Dendritic cell treated with granulocyte-macrophage colony-stimulating factor and Interleukin-4, amounts not matched to agents 40 ng/mL and 50 ng/mL, for 4 days (primary cell): Measurements from ENCODE around the gene LRRC51.
"Not testable (repeated sequence)": the region's sequence is repeated elsewhere in the genome, so short reads cannot be mapped to it uniquely, and the experiment has no call there.

Experiments used
- H3K27ac Mint-ChIP-seq: one replicate; pipeline ENCODE4 v1.8.0; 2022; ENCODE audit warnings: mild to moderate bottlenecking, mixed read lengths
- H3K27me3 Mint-ChIP-seq: one replicate; pipeline ENCODE4 v1.8.0; 2022; ENCODE audit warnings: mild to moderate bottlenecking, mixed read lengths
- H3K36me3 Mint-ChIP-seq: one replicate; pipeline ENCODE4 v1.8.0; 2022; ENCODE audit warnings: low read depth, mixed read lengths
- H3K4me1 Mint-ChIP-seq: one replicate; pipeline ENCODE4 v1.8.0; 2022; ENCODE audit warnings: low read depth, mixed read lengths
- H3K4me3 Mint-ChIP-seq: one replicate; pipeline ENCODE4 v1.8.0; 2022; ENCODE audit warnings: mild to moderate bottlenecking, moderate library complexity, mixed read lengths
- H3K9me3 Mint-ChIP-seq: one replicate; pipeline ENCODE4 v1.8.0; 2022; ENCODE audit warnings: mixed read lengths
- intact Hi-C: fragments of 100-400 bp; cut with micrococcal nuclease; formaldehyde crosslinking; loops from one replicate; pipeline ENCODE4 v1.15.0; 2022

The LRRC51 gene

DNA sequence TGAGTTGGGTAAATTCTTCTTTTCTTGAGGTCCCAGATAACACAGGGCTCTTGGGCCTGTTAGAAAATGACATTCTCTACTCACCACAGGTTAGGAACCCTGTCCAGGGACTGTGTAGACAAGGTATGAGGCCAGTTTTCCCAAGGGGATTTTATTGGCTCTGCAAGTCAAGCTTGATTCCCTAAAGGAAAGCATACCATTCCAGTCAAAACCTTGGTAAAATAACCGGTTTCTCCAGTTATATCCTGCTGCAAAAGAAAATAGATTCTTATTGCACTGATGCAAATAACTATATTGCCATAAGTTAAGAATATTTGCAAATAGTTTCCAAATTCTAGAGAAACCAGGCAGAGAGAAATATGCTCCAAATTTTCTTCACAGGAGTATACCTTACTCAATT is 45.3 kb downstream of the LRRC51 start:
- no peak overlapping the region for H3K27ac Mint-ChIP-seq
- intact Hi-C loops = no loop called here
- no peaks in the 10 kb centered on the region for H3K27me3 Mint-ChIP-seq
- H3K4me1 Mint-ChIP-seq = peaks cover 25% of the 10 kb centered on the region
- no peak overlapping the region for H3K4me3 Mint-ChIP-seq
- peaks cover 14% of the 10 kb centered on the region for H3K9me3 Mint-ChIP-seq
- peaks cover 11% of the 10 kb centered on the region for H3K36me3 Mint-ChIP-seq

DNA sequence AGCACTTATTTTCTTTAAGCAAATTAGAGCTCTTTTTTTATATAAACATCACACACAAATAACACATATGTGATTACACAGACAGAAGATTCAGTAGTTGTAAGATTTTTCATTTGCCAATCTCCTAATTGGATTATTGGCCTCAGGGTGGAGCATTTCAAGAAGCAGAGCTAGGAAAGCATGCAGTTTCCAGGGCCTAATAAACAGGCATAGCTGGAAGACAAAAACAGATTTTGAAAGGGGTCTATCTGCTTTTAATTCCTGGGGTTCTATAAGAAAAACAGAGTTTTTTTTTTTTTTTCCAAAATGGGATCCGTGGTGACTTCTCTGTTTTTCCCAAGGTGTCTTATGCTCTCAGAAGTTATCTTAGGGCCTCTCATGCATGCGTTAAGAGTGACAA is 47.3 kb downstream of the LRRC51 start:
- Mint-ChIP-seq H3K4me1 (peaks cover 34% of the 10 kb centered on the region), H3K4me3 (no peak overlapping the region), H3K9me3 (peaks cover 14% of the 10 kb centered on the region), H3K27ac (no peak overlapping the region), H3K27me3 (no peaks in the 10 kb centered on the region), H3K36me3 (peaks cover 11% of the 10 kb centered on the region)
- intact Hi-C loops = no loop called here

DNA sequence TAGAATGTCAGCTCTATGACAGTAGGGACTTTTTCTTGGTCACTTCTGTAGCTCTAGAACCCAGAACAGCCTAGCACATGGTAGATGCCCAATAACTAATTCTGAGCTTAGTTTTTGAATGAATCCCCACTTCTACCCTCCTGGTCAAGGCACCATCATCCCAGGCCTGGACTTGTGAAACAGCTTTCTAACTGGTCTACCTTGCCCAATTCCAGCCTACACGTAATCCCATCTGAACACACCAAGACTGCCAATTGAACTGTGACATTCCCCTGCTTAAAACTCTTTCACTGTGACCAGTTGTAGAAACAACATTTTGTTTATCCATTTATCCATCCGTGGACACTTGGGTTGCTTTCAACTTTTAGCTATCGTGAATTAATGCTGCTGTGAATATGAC is 48.7 kb downstream of the LRRC51 start:
- H3K4me3 Mint-ChIP-seq = no peak overlapping the region
- H3K36me3 Mint-ChIP-seq = peaks cover 11% of the 10 kb centered on the region
- peaks cover 30% of the 10 kb centered on the region for H3K4me1 Mint-ChIP-seq
- H3K27ac Mint-ChIP-seq = no peak overlapping the region
- intact Hi-C loops = no loop called here
- peaks cover 14% of the 10 kb centered on the region for H3K9me3 Mint-ChIP-seq
- no peaks in the 10 kb centered on the region for H3K27me3 Mint-ChIP-seq

DNA sequence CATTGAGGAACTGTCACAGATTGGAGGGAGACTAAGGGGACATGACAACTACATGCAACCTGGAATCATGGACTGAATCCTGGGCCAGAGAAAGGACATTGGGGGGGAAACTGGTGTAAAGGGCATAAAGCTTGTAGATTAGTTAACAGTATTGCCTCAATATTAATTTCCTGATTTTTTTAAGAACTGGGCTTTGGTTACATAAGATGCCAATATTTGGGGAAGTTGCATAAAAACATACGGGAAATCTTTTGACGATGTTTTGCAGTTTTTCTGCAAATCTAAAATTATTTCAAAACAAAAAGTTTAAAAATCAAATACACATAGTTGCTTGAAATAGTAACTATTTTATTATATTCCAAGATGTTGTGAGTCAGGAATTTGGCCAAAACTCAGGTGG is 52.0 kb downstream of the LRRC51 start:
- Mint-ChIP-seq H3K9me3 (peaks cover 23% of the 10 kb centered on the region), H3K4me3 (no peak overlapping the region), H3K4me1 (peaks cover 54% of the 10 kb centered on the region), H3K36me3 (peaks cover 11% of the 10 kb centered on the region), H3K27me3 (no peaks in the 10 kb centered on the region), H3K27ac (peak overlapping the region; percentile 83)
- intact Hi-C loops = no loop called here

DNA sequence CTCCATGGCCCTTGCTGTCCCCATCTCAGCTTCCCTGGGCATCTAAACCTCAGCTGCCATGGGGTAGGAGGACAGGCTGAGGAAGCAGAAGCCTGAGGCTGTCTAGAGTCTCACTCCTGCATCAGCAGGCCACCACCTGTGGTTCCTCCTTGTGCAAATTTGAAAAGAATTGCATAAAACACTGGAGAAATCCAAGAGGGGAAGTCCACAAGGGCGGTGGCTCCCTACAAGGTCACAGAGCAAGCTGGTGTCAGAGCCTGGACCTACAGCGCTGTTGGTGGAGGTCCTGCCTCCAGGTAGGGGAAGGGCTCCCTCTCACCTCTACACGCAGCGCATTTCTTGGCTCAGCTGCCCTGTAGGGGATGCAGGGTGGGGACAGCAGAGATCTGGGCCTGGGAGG is 54.8 kb downstream of the LRRC51 start, which contains the start of gene FOLR3:
Gene FOLR3, plus strand, starts transcription at position 253 of the 400 bp plus-strand sequence. CDS start 228 bp downstream, outside the sequence.
- H3K36me3 Mint-ChIP-seq, H3K27me3 Mint-ChIP-seq, H3K9me3 Mint-ChIP-seq, H3K4me3 Mint-ChIP-seq, intact Hi-C loops: not testable (repeated sequence)
- Mint-ChIP-seq H3K27ac (peak within 1 kb of the TSS; percentile 73), H3K4me1 (peaks cover 68% of the 10 kb centered on the region)

DNA sequence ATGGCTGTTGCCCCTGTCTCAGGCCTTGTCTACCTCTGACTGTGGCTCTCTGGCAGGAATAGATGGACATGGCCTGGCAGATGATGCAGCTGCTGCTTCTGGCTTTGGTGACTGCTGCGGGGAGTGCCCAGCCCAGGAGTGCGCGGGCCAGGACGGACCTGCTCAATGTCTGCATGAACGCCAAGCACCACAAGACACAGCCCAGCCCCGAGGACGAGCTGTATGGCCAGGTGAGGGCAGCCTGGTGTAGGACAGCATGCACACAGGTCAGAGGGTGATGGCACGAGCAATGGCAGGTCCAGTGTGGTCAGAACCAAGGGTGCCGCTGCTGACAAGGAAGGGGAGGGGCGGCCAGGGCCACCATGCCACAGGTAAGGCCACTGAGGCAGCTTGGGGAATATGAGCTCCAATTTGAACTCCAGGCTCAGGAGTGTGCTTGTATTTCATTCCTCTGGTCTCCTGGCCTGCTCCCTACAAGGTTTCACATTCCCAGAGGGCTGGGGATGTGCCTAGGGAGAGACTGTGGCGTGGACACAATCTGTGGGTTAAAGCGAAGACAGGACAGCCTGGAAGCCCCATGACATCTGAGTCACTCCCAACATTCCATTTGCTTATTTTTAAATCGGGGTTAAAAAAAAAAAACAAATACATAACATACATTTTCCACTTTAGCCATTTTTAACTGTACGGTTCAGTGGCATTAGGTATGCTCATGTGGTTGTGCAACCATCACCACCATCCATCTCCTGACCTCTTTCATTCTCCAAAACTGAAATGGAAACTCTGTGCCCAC is 55.4 kb downstream of the LRRC51 start:
- Mint-ChIP-seq H3K4me1 (peaks cover 74% of the 10 kb centered on the region), H3K9me3 (peaks cover 9% of the 10 kb centered on the region), H3K27ac (peak overlapping the region; percentile 73), H3K4me3 (no peak overlapping the region), H3K36me3 (no peaks in the 10 kb centered on the region), H3K27me3 (no peaks in the 10 kb centered on the region)
- intact Hi-C loops = no loop called here

DNA sequence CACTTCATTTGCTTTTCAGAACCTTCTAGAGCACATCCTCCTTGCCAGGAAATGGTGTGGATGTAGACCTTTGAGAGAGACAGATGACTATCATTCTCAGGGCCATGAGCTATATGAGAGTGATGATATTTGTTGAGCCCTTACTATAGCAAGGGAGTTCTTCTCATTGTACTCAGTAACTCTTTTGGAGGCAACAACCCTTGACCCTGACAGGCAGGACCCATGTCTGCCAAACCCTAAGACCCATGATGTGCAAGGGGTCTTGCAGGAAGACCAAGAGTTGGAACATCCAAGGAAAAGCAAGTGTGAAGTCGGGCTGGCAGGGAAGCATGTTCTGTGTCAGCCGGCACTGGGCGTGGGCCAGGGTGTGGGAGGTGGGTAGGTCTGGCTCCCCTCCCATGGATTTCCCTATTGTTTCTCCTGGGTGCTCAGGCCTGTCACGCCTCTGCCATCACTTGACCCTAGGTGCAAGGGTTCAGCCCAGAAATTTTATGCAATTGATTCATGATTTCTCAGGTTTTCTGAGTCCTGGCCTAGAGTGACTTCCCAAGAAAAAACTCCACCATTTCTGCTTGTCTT is 56.1 kb downstream of the LRRC51 start:
- intact Hi-C loops = no loop called here
- Mint-ChIP-seq H3K9me3 (peaks cover 9% of the 10 kb centered on the region), H3K27ac (peak overlapping the region; percentile 73)

DNA sequence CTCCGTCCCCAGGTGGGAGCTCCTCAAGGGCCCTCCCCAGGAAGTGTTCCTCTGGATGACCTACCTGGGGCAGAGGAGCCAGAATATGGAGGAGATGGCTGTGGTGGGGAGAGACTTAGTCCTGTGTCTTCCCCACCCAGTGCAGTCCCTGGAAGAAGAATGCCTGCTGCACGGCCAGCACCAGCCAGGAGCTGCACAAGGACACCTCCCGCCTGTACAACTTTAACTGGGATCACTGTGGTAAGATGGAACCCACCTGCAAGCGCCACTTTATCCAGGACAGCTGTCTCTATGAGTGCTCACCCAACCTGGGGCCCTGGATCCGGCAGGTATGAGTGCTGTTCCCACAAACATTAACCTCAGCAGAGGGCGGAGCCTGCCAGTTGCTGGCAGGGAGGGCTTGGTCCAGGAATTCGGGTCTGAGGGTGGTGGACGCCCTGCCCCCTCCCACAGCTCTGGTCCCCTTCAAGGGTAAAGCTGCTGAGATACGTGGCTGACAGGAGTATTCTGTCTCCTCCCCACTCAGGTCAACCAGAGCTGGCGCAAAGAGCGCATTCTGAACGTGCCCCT is 58.3 kb downstream of the LRRC51 start:
- H3K36me3 Mint-ChIP-seq = no peaks in the 10 kb centered on the region
- H3K4me1 Mint-ChIP-seq = peaks cover 71% of the 10 kb centered on the region
- no peaks in the 10 kb centered on the region for H3K27me3 Mint-ChIP-seq
- H3K4me3 Mint-ChIP-seq = no peak overlapping the region
- peaks cover 9% of the 10 kb centered on the region for H3K9me3 Mint-ChIP-seq
- intact Hi-C loops = no loop called here
- no peak overlapping the region for H3K27ac Mint-ChIP-seq

More for the DNA sequence above, 56.1 kb downstream of the LRRC51 start:
- Mint-ChIP-seq H3K36me3 (no peaks in the 10 kb centered on the region), H3K27me3 (no peaks in the 10 kb centered on the region), H3K4me1 (peaks cover 81% of the 10 kb centered on the region), H3K4me3 (no peak overlapping the region)

DNA sequence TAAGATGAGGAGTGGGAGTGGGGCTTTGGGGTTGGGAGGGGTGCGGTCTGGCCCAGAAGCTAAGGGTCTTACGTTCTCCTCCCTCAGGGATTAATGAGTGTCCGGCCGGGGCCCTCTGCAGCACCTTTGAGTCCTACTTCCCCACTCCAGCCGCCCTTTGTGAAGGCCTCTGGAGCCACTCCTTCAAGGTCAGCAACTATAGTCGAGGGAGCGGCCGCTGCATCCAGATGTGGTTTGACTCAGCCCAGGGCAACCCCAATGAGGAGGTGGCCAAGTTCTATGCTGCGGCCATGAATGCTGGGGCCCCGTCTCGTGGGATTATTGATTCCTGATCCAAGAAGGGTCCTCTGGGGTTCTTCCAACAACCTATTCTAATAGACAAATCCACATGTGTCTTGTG is 58.9 kb downstream of the LRRC51 start:
- H3K4me3 Mint-ChIP-seq = no peak overlapping the region
- H3K9me3 Mint-ChIP-seq = peaks cover 9% of the 10 kb centered on the region
- no peak overlapping the region for H3K27ac Mint-ChIP-seq
- H3K4me1 Mint-ChIP-seq = peaks cover 70% of the 10 kb centered on the region
- no peaks in the 10 kb centered on the region for H3K27me3 Mint-ChIP-seq
- H3K36me3 Mint-ChIP-seq = no peaks in the 10 kb centered on the region
- intact Hi-C loops = no loop called here

DNA sequence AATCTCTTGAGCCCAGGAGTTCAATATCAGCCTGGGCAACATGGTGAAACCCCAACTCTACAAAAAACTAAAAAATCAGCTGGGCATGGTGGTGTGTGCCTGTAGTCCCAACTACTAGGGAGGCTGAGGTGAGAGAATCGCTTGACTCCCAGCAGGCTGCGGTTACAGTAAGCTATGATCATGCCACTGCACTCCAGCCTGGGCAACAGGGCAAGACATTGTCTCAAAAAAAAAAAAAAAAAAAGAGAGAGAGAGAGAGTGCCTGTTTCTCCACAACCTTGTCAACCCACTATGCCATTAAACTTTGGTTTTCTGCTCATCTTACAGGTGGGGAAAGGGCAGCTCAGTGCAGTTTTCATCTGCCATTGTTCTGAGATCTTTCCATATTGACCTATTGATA is 60.0 kb downstream of the LRRC51 start:
- intact Hi-C loops = loop anchor here (5.0 kb wide), 1 partner anchor 98 kb away; no protein-coding TSS in a partner anchor
- H3K36me3 Mint-ChIP-seq = no peaks in the 10 kb centered on the region
- H3K4me1 Mint-ChIP-seq = peaks cover 59% of the 10 kb centered on the region
- H3K4me3 Mint-ChIP-seq = no peak overlapping the region
- no peaks in the 10 kb centered on the region for H3K27me3 Mint-ChIP-seq
- H3K27ac Mint-ChIP-seq = no peak overlapping the region
- H3K9me3 Mint-ChIP-seq = peaks cover 9% of the 10 kb centered on the region

DNA sequence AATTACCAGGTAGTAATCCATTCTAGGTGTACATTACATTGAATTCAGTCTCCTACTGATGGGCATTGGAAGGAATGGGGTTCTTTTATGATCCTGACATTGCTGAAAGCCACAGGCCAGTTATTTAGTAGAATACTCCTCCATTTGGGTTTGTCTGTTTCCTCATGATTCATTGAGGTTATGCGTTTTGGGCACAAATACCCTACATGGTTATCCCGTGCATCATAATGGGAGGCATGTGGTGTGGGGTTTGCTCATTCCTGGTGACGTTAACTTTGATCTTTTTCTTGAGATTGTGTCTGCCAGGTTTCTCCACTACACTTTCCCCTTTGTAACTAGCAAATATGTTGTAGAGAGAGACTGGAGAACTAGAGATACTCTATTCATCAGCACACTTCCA is 60.4 kb downstream of the LRRC51 start:
- H3K4me1 Mint-ChIP-seq = peaks cover 55% of the 10 kb centered on the region
- intact Hi-C loops = loop anchor here (5.0 kb wide), 1 partner anchor 99 kb away; no protein-coding TSS in a partner anchor
- H3K36me3 Mint-ChIP-seq = no peaks in the 10 kb centered on the region
- no peak overlapping the region for H3K4me3 Mint-ChIP-seq
- peaks cover 9% of the 10 kb centered on the region for H3K9me3 Mint-ChIP-seq
- no peaks in the 10 kb centered on the region for H3K27me3 Mint-ChIP-seq
- no peak overlapping the region for H3K27ac Mint-ChIP-seq

DNA sequence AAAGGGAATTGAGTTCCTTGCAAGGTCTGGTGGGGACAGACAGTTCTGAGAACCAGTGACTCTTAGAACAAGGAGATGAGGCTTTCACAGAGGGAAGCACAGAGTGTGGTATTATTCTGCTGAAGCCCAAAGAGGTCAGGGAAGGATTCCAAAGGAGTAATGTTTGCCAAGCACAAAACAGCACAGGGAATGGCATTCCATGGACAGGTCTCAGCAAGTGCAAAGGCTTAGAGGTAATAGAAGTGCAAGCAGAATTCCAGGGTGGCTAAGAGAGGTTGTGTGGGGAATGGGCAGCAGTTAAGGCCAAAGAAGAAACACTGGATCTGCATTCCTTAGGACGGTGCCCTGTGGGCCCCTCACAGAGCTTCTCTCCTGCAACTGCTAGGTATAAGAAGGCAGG is 61.4 kb downstream of the LRRC51 start:
- not testable (repeated sequence) for H3K27ac Mint-ChIP-seq, H3K9me3 Mint-ChIP-seq, H3K27me3 Mint-ChIP-seq, H3K4me3 Mint-ChIP-seq, H3K36me3 Mint-ChIP-seq
- intact Hi-C loops = loop anchor here (5.0 kb wide), 1 partner anchor 100 kb away; no protein-coding TSS in a partner anchor
- H3K4me1 Mint-ChIP-seq = peaks cover 44% of the 10 kb centered on the region

DNA sequence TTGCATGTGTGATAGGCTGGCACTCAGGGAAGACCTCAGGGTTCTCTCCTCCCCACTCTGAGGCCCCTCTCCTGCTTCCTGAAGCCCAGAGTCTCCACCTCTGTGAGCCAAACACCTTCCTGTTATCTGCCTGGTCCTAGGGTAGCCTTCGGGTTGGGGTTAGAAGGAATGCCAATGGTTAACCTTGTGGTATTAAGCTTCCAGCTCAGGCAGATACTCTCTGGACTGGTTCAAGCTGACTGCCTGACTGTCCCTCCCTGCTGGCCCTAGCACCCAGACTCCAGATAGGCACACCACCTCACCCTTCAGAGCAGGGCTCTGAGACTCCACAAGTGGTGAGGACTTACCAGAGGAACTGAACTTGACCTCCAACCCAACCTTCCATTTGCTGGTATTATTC is 61.9 kb downstream of the LRRC51 start:
- not testable (repeated sequence) for H3K27ac Mint-ChIP-seq, H3K36me3 Mint-ChIP-seq, H3K4me3 Mint-ChIP-seq, H3K9me3 Mint-ChIP-seq, H3K27me3 Mint-ChIP-seq
- peaks cover 41% of the 10 kb centered on the region for H3K4me1 Mint-ChIP-seq
- intact Hi-C loops = loop anchor here (5.0 kb wide), 1 partner anchor 100 kb away; no protein-coding TSS in a partner anchor
